ENCODE measurements around the gene CNN3. TPM values are rescaled to one million over a fixed set of nuclear protein-coding genes. Genes with fewer than 3 reads are reported as not detected.

The CNN3 gene
- total and polyA plus RNA-seq, 8 donors = 70.0 to 353 (median 133) TPM

DNA sequence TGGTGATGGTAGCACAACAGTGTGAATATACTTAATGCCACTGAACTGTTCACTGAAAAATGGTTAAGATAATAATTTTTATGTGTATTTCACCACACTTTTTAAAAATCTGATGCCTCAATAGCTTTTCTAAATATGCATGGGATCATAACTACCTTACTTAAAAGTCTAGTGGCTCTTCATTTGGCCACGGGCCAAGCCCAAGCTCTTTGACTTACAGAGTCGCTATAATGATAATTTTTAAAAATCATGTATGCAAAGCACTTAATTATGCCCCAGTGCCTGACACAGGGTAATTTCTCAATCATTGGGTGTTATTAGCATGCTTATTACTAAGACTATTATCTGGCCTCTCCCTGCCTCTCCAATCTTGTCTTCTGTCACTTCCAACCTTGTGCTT, 7.6 kb upstream of the CNN3 start:
- intact Hi-C loops (cut with DNase I; ENCODE audit: low total_unique reads) = no loop called here
- whole genome bisulfite sequencing, 5 donors = 66 to 95% (median 82%) methylated on average over 2 of the region's 2 CpGs
- H3K4me1 ChIP-seq = peaks cover 10 to 52% (median 41%) of the 10 kb centered on the region in 4 donors

DNA sequence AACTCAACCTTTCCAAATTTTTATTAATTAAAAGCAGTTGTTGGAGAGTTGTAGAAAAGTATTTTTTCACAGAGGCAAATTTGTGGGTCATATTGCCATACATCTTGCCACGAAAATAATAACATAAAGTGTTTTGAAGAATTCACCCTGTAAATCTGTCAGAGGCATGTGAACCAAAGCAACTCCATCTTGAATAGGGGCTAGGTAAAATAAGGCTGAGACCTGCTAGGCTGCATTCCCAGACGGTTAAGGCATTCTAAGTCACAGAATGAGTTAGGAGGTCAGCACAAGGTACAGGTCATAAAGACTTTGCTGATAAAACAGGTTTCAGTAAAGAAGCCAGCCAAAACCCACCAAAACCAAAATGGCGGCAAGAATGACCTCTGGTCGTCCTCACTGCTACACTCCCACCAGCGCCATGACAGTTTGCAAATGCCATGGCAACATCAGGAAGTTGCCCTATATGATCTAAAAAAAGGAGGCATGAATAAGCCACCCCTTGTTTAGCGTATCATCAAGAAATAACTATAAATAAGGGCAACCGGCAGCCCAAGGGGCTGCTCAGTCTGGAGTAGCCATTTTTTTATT, 4.4 kb upstream of the CNN3 start:
- intact Hi-C loops (cut with DNase I; ENCODE audit: low total_unique reads) = no loop called here
- Histone ChIP-seq H3K9me3 (no peaks in the 10 kb centered on the region), H3K27me3 (peaks cover 0 to 12% (median 9%) of the 10 kb centered on the region in 3 donors), H3K4me1 (peaks cover 34 to 54% (median 44%) of the 10 kb centered on the region in 4 donors), H3K27ac (no peak overlapping the region), H3K36me3 (peaks cover 0 to 19% (median 11%) of the 10 kb centered on the region in 4 donors), H3K4me3 (no peak overlapping the region)
- TF ChIP-seq POLR2A (IDR thresholded peaks at IDR 0.05) = no peak
- TF ChIP-seq POLR2AphosphoS5 (IDR thresholded peaks at IDR 0.05) = no peak
- no peak for TF ChIP-seq EP300 (IDR thresholded peaks at IDR 0.05)
- TF ChIP-seq, protein P1, sequence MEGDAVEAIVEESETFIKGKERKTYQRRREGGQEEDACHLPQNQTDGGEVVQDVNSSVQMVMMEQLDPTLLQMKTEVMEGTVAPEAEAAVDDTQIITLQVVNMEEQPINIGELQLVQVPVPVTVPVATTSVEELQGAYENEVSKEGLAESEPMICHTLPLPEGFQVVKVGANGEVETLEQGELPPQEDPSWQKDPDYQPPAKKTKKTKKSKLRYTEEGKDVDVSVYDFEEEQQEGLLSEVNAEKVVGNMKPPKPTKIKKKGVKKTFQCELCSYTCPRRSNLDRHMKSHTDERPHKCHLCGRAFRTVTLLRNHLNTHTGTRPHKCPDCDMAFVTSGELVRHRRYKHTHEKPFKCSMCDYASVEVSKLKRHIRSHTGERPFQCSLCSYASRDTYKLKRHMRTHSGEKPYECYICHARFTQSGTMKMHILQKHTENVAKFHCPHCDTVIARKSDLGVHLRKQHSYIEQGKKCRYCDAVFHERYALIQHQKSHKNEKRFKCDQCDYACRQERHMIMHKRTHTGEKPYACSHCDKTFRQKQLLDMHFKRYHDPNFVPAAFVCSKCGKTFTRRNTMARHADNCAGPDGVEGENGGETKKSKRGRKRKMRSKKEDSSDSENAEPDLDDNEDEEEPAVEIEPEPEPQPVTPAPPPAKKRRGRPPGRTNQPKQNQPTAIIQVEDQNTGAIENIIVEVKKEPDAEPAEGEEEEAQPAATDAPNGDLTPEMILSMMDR (IDR thresholded peaks at IDR 0.05) = no peak
- 88 to 95% (median 92%) methylated on average over 7 of the region's 7 CpGs for WGBS, 5 donors
- no peak for DNase-seq

More for the DNA sequence above, 7.6 kb upstream of the CNN3 start:
- no peaks in the 10 kb centered on the region for H3K27me3 ChIP-seq
- DNase-seq = no peak
- no peak overlapping the region for H3K27ac ChIP-seq
- H3K36me3 ChIP-seq = peaks cover 0 to 19% (median 11%) of the 10 kb centered on the region in 4 donors
- TF ChIP-seq, protein P1 (IDR thresholded peaks at IDR 0.05) = no peak
- TF ChIP-seq POLR2A (IDR thresholded peaks at IDR 0.05) = no peak
- TF ChIP-seq EP300 (IDR thresholded peaks at IDR 0.05) = no peak
- no peak for TF ChIP-seq POLR2AphosphoS5 (IDR thresholded peaks at IDR 0.05)
- no peak overlapping the region for H3K4me3 ChIP-seq
- no peaks in the 10 kb centered on the region for H3K9me3 ChIP-seq

DNA sequence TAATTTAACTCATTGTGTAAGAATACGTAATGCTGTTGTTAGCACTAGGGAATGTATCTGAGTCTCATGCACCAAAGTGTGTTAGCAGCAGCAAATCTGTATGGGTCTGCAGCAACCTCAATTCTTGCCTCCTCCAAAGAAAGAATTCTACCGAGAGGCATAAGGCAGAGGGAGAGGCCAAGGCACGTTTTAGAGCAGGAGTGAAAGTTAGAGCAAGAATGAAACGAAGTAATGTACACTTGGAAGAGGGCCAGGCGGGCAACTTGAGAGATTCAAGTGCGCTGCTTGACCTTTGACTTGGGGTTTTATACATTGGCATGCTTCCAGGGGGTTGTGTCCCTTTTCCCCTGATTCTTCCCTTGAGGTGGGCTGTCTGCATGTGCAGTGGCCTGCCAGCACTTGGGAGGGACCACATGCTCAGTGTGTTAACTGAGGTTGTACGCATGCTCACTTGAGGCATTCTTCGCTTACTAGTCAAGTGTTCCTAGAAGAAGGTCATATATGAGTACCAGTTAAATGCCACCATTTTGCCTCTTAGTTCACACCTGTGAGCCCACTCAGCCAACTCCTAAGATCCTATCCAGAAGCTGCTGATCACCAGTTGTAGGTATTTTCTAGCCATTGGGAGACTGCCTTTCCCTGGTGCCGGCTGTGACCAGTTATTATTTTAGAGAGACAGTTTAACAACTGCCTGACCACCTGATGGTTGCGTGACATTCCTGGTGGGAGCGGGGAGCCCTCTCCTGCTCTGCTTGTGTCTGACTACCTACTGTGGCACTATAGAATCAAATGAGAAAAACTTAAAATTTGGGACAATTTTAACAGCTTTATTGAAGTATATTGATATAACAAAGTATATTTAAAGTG, 2.7 kb upstream of the CNN3 start:
- 54 to 64% (median 59%) methylated on average over 11 of the region's 11 CpGs for WGBS, 5 donors
- Histone ChIP-seq H3K4me3 (peak overlapping the region; percentile 60 to 91 (median 76)), H3K9me3 (no peaks in the 10 kb centered on the region), H3K36me3 (peaks cover 0 to 19% (median 11%) of the 10 kb centered on the region in 4 donors), H3K27me3 (peaks cover 0 to 21% (median 9%) of the 10 kb centered on the region in 3 donors), H3K27ac (peak overlapping the region in 4 of 5 donors; percentile 95 to 99 (median 98)), H3K4me1 (peaks cover 25 to 46% (median 39%) of the 10 kb centered on the region in 4 donors)
- no peak for TF ChIP-seq POLR2AphosphoS5 (IDR thresholded peaks at IDR 0.05)
- TF ChIP-seq, protein P1 (IDR thresholded peaks at IDR 0.05) = no peak
- TF ChIP-seq POLR2A (IDR thresholded peaks at IDR 0.05) = no peak
- no peak for TF ChIP-seq EP300 (IDR thresholded peaks at IDR 0.05)
- intact Hi-C loops (cut with DNase I; ENCODE audit: low total_unique reads) = no loop called here
- DNase-seq = no peak

DNA sequence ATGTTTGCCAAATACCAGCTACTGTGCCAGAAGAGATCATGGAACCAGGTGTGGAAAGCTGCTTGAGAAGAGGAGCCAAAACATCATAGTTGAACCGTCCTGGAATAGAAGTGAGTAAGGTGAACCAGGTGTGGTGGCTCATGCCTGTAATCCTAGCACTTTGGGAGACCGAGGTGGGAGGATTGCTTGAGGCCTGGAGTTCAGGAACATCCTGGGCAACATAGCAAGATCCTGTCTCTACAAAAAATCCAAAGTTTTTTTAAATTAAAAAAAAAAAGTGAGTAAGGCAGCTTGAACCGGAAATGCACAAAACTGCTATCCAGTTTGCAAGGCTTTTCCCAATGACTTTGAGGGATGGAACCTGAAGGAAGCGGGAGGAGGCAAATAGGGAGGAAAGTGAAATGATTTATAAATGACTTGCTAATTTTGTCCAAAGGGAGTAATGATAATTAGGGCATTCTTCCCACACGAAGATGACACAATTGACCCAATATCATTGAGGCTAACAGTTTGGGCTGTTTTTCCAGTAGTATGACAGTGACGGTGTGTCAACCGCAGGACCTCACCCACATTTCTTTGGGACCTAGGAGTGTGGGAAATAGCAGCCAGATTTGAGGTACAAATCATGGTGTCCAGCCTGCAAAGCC, 1.5 kb upstream of the CNN3 start:
- Histone ChIP-seq H3K9me3 (no peaks in the 10 kb centered on the region), H3K36me3 (peaks cover 0 to 16% (median 10%) of the 10 kb centered on the region in 4 donors), H3K27me3 (peaks cover 0 to 21% (median 9%) of the 10 kb centered on the region in 3 donors), H3K4me3 (peak overlapping the region; percentile 60 to 91 (median 76)), H3K27ac (peak overlapping the region; percentile 95 to 99 (median 98)), H3K4me1 (peaks cover 33 to 57% (median 49%) of the 10 kb centered on the region in 4 donors)
- 69 to 78% (median 72%) methylated on average over 7 of the region's 7 CpGs for WGBS, 5 donors
- DNase-seq = no peak
- intact Hi-C loops (cut with DNase I; ENCODE audit: low total_unique reads) = no loop called here
- no peak for TF ChIP-seq POLR2A (IDR thresholded peaks at IDR 0.05)
- TF ChIP-seq EP300 (IDR thresholded peaks at IDR 0.05) = no peak
- TF ChIP-seq POLR2AphosphoS5 (IDR thresholded peaks at IDR 0.05) = no peak
- TF ChIP-seq, protein P1 (IDR thresholded peaks at IDR 0.05) = no peak
